Liver (tissue), 3 donors: ENCODE data around the gene RAI1.

ENCODE experiments used
- CTCF ChIP-seq: fragments of 150-350 bp; IDR thresholded peaks from 2 replicates; pipeline ENCODE4 v1.5.1; 2017; ENCODE audit warnings: improper control_type of control experiment, low read depth, low read length; ENCODE audit not compliant: missing input control
- EGR1 ChIP-seq, 2 donors: IDR thresholded peaks; 2 replicates each; pipeline ENCODE4 v1.6.1; 2016 to 2018; ENCODE audit warnings: antibody characterized with exemption in 2 of 2, low read depth in 2 of 2
- RAD21 ChIP-seq, 2 donors: IDR thresholded peaks; 2 replicates each; pipeline ENCODE4 v1.6.1; 2016; ENCODE audit warnings: antibody characterized with exemption in 2 of 2, mild to moderate bottlenecking in 2 of 2
- RXRA ChIP-seq, 2 donors: IDR thresholded peaks; 2 replicates each; pipeline ENCODE4 v1.6.1; 2017 to 2018; ENCODE audit warnings: antibody characterized with exemption in 2 of 2, mild to moderate bottlenecking in 1 of 2
- SP1 ChIP-seq: IDR thresholded peaks from 2 replicates; pipeline ENCODE4 v1.6.1; 2018; ENCODE audit warnings: antibody characterized with exemption, mild to moderate bottlenecking
- TAF1 ChIP-seq: conservative IDR thresholded peaks from 2 replicates; pipeline ENCODE4 v1.6.1; 2016; ENCODE audit warnings: antibody characterized with exemption, mild to moderate bottlenecking
- YY1 ChIP-seq: IDR thresholded peaks from 2 replicates; pipeline ENCODE4 v1.6.1; 2016; ENCODE audit warnings: antibody characterized with exemption, mild to moderate bottlenecking
- TF ChIP-seq, protein P1 (sequence below): IDR thresholded peaks from 2 replicates; pipeline ENCODE4 v1.6.1; 2016; ENCODE audit warnings: antibody characterized with exemption
- TF ChIP-seq, protein P2 (sequence below): IDR thresholded peaks from 2 replicates; pipeline ENCODE4 v1.6.1; 2016; ENCODE audit warnings: antibody characterized with exemption, mild to moderate bottlenecking
- TF ChIP-seq, protein P3 (sequence below): IDR thresholded peaks from 2 replicates; pipeline ENCODE4 v1.6.1; 2016; ENCODE audit warnings: antibody characterized with exemption
- donor health status: healthy.
- donor health status: healthy.

GRCh38 chr17:17795296-17795695 lies 114.0 kb downstream of the RAI1 start:
- no peak for TF ChIP-seq CTCF
- no peak for TF ChIP-seq YY1
- TF ChIP-seq, protein P1, sequence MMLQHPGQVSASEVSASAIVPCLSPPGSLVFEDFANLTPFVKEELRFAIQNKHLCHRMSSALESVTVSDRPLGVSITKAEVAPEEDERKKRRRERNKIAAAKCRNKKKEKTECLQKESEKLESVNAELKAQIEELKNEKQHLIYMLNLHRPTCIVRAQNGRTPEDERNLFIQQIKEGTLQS: no peak
- no peak for TF ChIP-seq TAF1
- no peak for TF ChIP-seq RAD21 (IDR thresholded peaks at IDR 0.05)
- TF ChIP-seq SP1: no peak
- TF ChIP-seq RXRA (IDR thresholded peaks at IDR 0.05): no peak
- TF ChIP-seq, protein P2, sequence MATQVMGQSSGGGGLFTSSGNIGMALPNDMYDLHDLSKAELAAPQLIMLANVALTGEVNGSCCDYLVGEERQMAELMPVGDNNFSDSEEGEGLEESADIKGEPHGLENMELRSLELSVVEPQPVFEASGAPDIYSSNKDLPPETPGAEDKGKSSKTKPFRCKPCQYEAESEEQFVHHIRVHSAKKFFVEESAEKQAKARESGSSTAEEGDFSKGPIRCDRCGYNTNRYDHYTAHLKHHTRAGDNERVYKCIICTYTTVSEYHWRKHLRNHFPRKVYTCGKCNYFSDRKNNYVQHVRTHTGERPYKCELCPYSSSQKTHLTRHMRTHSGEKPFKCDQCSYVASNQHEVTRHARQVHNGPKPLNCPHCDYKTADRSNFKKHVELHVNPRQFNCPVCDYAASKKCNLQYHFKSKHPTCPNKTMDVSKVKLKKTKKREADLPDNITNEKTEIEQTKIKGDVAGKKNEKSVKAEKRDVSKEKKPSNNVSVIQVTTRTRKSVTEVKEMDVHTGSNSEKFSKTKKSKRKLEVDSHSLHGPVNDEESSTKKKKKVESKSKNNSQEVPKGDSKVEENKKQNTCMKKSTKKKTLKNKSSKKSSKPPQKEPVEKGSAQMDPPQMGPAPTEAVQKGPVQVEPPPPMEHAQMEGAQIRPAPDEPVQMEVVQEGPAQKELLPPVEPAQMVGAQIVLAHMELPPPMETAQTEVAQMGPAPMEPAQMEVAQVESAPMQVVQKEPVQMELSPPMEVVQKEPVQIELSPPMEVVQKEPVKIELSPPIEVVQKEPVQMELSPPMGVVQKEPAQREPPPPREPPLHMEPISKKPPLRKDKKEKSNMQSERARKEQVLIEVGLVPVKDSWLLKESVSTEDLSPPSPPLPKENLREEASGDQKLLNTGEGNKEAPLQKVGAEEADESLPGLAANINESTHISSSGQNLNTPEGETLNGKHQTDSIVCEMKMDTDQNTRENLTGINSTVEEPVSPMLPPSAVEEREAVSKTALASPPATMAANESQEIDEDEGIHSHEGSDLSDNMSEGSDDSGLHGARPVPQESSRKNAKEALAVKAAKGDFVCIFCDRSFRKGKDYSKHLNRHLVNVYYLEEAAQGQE: no peak
- no peak for TF ChIP-seq EGR1 (IDR thresholded peaks at IDR 0.05; ENCODE audit: low read depth in 2 of 2)
- TF ChIP-seq, protein P3, sequence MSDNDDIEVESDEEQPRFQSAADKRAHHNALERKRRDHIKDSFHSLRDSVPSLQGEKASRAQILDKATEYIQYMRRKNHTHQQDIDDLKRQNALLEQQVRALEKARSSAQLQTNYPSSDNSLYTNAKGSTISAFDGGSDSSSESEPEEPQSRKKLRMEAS: no peak
